HG03159 (cell line): ENCODE data around the gene PDLIM4.

Experiments used
- ATAC-seq: cut with Tn5 transposase; IDR thresholded peaks from one replicate; pipeline ENCODE4 v1.9.1; 2021; ENCODE audit warnings: mild to moderate bottlenecking, moderate library complexity; ENCODE audit not compliant: unreplicated experiment

Gene PDLIM4

GRCh38 chr5:132301344-132302271 is 44.1 kb downstream of the PDLIM4 start:
- ATAC-seq: no peak

- ATAC-seq: no peak
These were observed 44.9 kb downstream of the PDLIM4 start for GRCh38 chr5:132302413-132302812.

GRCh38 chr5:132303589-132303988 is 46.1 kb downstream of the PDLIM4 start:
- no peak for ATAC-seq

GRCh38 chr5:132305420-132305819 is 47.9 kb downstream of the PDLIM4 start:
- ATAC-seq: no peak

DNA sequence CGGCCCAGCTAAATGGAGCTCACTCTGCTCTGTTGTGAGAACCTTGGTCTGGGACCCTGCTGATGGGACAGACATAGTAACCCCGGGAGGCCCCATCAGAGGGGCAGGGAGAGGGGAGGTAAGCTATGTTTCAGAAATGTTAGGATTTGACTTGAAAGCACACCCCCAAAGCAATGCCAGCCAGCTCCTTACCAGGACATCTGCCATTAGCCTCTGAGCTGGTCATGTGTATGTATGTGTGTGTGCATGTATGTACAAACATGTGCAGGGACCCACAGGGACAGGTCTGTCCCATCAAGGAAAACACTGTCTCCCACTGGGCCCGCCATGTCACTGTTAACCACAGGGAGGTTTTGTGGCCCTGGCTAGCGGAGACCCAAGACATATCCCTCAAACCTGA is 51.2 kb downstream of the PDLIM4 start:
- no peak for ATAC-seq

DNA sequence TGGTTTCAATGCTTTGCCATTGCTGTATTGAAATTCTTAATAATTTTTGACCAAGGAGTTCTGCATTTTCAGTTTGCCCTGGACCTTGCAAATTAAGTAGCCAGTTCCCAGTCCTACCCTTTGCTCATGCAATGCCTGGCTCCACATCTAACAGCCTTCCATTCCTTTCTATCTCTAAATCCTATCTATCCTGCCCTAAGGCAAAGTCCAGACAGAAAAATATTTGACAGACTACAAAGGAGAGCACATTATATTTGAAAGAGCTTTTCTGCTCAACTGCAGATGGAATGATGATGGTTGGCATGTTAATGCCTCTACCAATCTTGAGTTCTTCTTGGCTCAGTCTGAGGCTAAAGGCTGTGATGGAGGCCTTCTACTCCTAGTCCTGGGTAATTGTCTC is 52.2 kb downstream of the PDLIM4 start:
- no peak for ATAC-seq

DNA sequence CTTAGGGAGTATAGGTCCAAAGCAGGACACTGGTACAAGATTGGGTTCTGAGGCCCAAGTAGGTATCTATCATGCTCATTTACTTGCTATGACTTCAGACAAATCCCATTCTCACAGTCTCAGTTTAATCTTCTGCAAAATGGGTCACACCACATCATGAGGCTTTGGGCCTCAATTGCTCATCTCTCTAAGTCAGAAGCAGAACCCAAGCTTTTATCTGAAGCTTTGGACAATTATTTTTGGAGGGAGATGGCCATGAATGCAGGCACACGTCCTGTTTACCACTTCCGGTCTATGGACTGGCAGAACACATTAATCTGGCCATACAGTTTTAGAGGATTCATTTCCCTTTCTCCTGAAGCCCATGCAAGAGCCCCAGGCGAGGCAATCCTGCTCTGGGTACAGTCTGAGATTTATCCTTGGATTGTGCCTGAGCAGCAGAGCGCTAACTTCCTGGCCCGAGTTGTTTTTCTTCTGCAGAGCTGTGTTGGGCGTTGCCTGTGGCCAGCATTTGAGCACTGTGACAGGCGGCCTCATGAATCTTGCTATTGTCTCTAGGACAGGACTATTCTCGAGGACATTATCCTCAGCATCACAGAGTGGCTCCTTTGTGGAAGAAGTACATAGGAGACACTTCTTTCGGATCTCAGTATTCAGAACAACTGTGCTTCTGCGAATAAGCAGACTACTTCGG is 52.8 kb downstream of the PDLIM4 start:
- ATAC-seq: no peak

DNA sequence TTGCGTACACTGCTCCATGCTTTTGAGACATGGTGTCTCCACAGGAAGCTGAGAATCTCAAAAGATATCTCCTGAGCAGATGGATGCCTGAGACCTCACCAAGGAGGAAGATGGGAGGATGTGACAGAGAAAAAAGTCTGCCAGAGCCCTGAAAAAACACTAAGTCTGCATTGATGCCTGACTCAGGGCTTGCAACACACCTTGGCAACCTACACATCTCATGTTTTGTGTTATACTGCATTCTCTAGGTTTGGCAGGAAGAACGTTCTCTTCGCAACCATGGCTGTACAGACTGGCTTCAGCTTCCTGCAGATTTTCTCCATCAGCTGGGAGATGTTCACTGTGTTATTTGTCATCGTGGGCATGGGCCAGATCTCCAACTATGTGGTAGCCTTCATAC is 55.9 kb downstream of the PDLIM4 start:
- no peak for ATAC-seq

DNA sequence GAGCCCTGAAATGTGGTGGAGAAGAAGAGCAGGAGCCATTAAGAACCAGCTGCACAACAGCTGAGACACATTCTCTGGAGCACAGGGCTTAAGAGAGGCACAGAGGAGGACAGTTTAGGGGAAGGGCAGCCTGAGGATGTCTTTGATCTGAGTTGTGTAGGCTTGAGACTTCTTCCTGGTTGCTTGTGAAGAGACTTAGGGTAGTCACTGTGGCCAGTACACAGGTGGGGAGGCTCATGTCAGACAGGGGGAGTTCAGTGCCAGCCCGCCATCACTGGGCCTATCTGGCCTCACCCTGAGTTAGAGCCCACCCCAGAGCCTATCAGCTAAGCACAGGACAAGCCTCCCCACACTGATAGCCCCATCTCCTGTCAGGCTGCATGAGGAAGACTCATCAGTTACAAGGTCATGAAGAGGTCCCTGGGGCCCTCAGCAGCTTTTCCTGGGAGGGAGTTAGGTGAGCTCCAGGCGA is 56.5 kb downstream of the PDLIM4 start:
- ATAC-seq: no peak

- ATAC-seq: no peak
These were observed 58.1 kb downstream of the PDLIM4 start for GRCh38 chr5:132315529-132316067.

DNA sequence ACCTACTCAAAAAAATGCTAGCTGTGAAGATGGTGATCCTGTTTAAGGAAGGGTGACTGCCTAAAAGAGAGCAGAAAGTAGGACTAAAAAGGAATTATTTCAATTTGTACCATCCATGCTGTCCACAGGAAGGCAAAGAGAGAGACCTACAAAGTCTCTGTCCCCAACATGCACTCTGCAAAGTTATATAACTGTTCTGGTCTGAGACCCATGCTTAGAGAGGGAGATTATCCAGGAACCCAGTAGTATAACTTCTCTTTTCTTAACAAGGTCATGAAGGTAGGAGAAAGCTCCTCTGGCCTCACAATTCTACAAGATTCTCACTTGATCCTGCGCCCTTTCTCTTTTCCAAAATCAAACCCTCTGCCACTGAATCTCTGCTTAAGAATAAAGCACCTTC is 62.5 kb downstream of the PDLIM4 start:
- ATAC-seq: no peak

DNA sequence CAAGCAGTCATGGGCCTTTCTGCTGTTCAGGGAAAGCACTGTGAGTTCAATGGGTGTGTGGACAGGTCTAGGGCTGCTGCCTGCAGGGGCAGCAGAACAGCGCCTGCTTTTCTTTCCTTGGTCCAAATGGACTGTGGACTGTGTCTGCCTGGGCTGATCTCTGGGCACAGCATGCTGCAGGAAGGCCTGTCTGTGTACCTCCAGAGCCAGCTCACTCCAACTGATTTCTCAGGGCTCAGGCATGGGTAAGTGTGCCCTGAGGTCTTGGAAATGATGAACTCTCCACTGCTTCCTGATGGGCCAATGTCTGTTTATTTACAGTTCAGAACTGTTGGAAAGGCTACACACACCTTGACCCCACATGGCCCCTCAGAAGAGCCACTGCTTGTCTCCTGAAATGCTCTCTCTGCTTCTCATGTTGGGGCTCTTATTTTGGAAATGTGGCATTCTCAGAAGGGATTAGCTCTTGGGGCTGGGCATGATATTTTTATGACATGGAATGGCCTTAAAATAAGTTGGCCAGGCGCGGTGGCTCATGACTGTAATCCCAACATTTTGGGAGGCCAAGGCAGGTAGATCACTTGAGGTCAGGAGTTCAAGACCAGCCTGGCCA is 63.7 kb downstream of the PDLIM4 start:
- ATAC-seq: no peak

DNA sequence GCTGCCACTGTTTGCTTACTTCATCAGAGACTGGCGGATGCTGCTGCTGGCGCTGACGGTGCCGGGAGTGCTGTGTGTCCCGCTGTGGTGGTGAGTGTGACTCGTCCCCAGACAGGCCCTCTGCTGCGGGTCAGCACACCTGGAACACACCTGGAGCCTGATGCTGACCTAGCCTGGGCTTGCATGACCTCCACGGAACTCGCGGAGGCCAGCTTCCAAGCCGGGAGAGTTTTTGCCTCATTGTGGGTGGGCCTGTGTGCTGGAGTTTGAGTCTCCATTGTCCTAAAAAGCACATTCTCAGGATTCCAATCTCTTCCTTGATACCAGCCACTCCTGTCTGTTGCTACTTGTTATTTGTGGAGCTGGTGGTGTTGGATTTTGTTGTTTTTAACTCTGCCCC is 64.8 kb downstream of the PDLIM4 start:
- ATAC-seq: no peak
